Natural killer cell (primary cell): ENCODE data around the gene CRTAP. TPM values are rescaled to one million over a fixed set of nuclear protein-coding genes. Genes with fewer than 3 reads are reported as not detected.
"Not testable (repeated sequence)": the region's sequence is repeated elsewhere in the genome, so short reads cannot be mapped to it uniquely, and the experiment has no call there.

Source experiments
- ATAC-seq, 3 donors: fragments of 150-1000 bp in 2 of 3; fragments of 200-7000 bp in 1 of 3; cut with Tn5 transposase; 1 replicate in 1 of 3; 2 replicates in 2 of 3; pipeline ENCODE4 v1.10.0; 2021; ENCODE audit warnings: mild to moderate bottlenecking in 2 of 3, moderate library complexity in 2 of 3
- DNase-seq, 2 donors: peaks; one replicate each; pipeline versions ENCODE4 v3.0.0 to v3.0.0-alpha.2; 2013 to 2021; ENCODE audit warnings: mixed read lengths in 1 of 2
- H3K27ac ChIP-seq: one replicate; pipeline ENCODE4 v1.5.1; 2013; ENCODE audit warnings: mild to moderate bottlenecking, low read length
- H3K27me3 ChIP-seq: one replicate; pipeline ENCODE4 v1.6.1; 2013; ENCODE audit warnings: low read length; ENCODE audit not compliant: control insufficient read depth, insufficient read depth
- H3K36me3 ChIP-seq: one replicate; pipeline ENCODE4 v1.6.1; 2013; ENCODE audit warnings: low read length; ENCODE audit not compliant: control insufficient read depth, insufficient read depth
- H3K4me1 ChIP-seq: one replicate; pipeline ENCODE4 v1.6.1; 2013; ENCODE audit warnings: low read length; ENCODE audit not compliant: control insufficient read depth, insufficient read depth
- H3K4me3 ChIP-seq: one replicate; pipeline ENCODE4 v1.5.1; 2013; ENCODE audit warnings: low read length
- H3K9me3 ChIP-seq: one replicate; pipeline ENCODE4 v1.6.1; 2013; ENCODE audit warnings: low read length; ENCODE audit not compliant: control insufficient read depth, insufficient read depth
- H3K27ac Mint-ChIP-seq, 2 donors: one replicate each; pipeline ENCODE4 v1.8.0; 2022; ENCODE audit warnings: mild to moderate bottlenecking in 2 of 2, mixed read lengths in 2 of 2, moderate library complexity in 1 of 2
- H3K27me3 Mint-ChIP-seq, 2 donors: one replicate each; pipeline ENCODE4 v1.8.0; 2022; ENCODE audit warnings: low read depth in 2 of 2, mixed read lengths in 2 of 2
- H3K36me3 Mint-ChIP-seq: one replicate; pipeline ENCODE4 v1.8.0; 2022; ENCODE audit warnings: mixed read lengths
- H3K4me1 Mint-ChIP-seq, 2 donors: one replicate each; pipeline ENCODE4 v1.8.0; 2022; ENCODE audit warnings: mixed read lengths in 2 of 2
- H3K4me3 Mint-ChIP-seq: one replicate; pipeline ENCODE4 v1.8.0; 2022; ENCODE audit warnings: mild to moderate bottlenecking, moderate library complexity, mixed read lengths
- H3K9me3 Mint-ChIP-seq, 2 donors: one replicate each; pipeline ENCODE4 v1.8.0; 2022; ENCODE audit warnings: mixed read lengths in 2 of 2
- CTCF ChIP-seq: fragments of 200-600 bp; IDR thresholded peaks from one replicate; pipeline ENCODE4 v1.8.0; 2022; ENCODE audit warnings: antibody characterized with exemption
- WGBS: methylation state at CpG from one replicate; pipeline ENCODE4 v1.1.7; 2013; ENCODE audit warnings: missing lambda C conversion rate; ENCODE audit not compliant: insufficient coverage; 5-methylcytosine and 5-hydroxymethylcytosine counted together
- intact Hi-C: fragments of 100-400 bp; cut with micrococcal nuclease; formaldehyde crosslinking; loops from one replicate; pipeline ENCODE4 v1.14.2; 2022
- total RNA-seq, 4 donors: library from RNA; stranded (reverse); fragments of 120-200 nt in 1 of 4; gene quantifications; one replicate each; pipeline versions ENCODE4 v1.2.3 to v1.2.4, GENCODE V29; 2013 to 2022

Gene CRTAP
- total RNA-seq, 3 donors from 2014 or later (not counting 1 experiment from before 2014, with no cell fraction given) = 32.4 to 38.2 (median 37.9) TPM

- H3K27ac Mint-ChIP-seq = no peak overlapping the region
- Histone ChIP-seq H3K27me3 (no peaks in the 10 kb centered on the region), H3K9me3 (no peaks in the 10 kb centered on the region), H3K4me1 (peaks cover 2% of the 10 kb centered on the region), H3K27ac (no peak overlapping the region), H3K36me3 (peaks cover 5% of the 10 kb centered on the region), H3K4me3 (no peak overlapping the region)
- no peak overlapping the region for H3K4me3 Mint-ChIP-seq
- ATAC-seq (no peak), DNase-seq (no peak)
- no peaks in the 10 kb centered on the region for H3K27me3 Mint-ChIP-seq
- no peak for TF ChIP-seq CTCF
- H3K36me3 Mint-ChIP-seq = no peaks in the 10 kb centered on the region
- no peaks in the 10 kb centered on the region for H3K9me3 Mint-ChIP-seq
- 95% methylated on average over 4 of the region's 6 CpGs for WGBS
- H3K4me1 Mint-ChIP-seq = peaks cover 13 to 30% of the 10 kb centered on the region in 2 donors
- intact Hi-C loops = no loop called here
Measured at GRCh38 chr3:33075995-33076394, 37.8 kb upstream of the CRTAP start.

- Histone ChIP-seq H3K4me1 (peaks cover 10% of the 10 kb centered on the region), H3K27me3 (no peaks in the 10 kb centered on the region), H3K4me3 (no peak overlapping the region), H3K9me3 (no peaks in the 10 kb centered on the region), H3K27ac (no peak overlapping the region), H3K36me3 (peaks cover 2% of the 10 kb centered on the region)
- Mint-ChIP-seq H3K27me3 (no peaks in the 10 kb centered on the region), H3K9me3 (no peaks in the 10 kb centered on the region), H3K4me3 (no peak overlapping the region), H3K4me1 (peaks cover 22 to 32% of the 10 kb centered on the region in 2 donors), H3K36me3 (no peaks in the 10 kb centered on the region), H3K27ac (no peak overlapping the region)
- intact Hi-C loops = no loop called here
- no peak for TF ChIP-seq CTCF
- DNase-seq (no peak), ATAC-seq (no peak)
- WGBS = 94% methylated on average over 8 of the region's 8 CpGs
Measured at GRCh38 chr3:33076952-33077351, 36.9 kb upstream of the CRTAP start.

- peaks cover 31 to 38% of the 10 kb centered on the region in 2 donors for H3K4me1 Mint-ChIP-seq
- Histone ChIP-seq H3K36me3 (no peaks in the 10 kb centered on the region), H3K4me3 (no peak overlapping the region), H3K4me1 (peaks cover 12% of the 10 kb centered on the region), H3K27me3 (no peaks in the 10 kb centered on the region), H3K27ac (no peak overlapping the region), H3K9me3 (no peaks in the 10 kb centered on the region)
- WGBS = 96% methylated on average over 2 of the region's 2 CpGs
- no peak overlapping the region for H3K4me3 Mint-ChIP-seq
- DNase-seq (no peak), ATAC-seq (no peak)
- H3K36me3 Mint-ChIP-seq = no peaks in the 10 kb centered on the region
- no peak for TF ChIP-seq CTCF
- no peaks in the 10 kb centered on the region for H3K9me3 Mint-ChIP-seq
- intact Hi-C loops = no loop called here
- no peaks in the 10 kb centered on the region for H3K27me3 Mint-ChIP-seq
- H3K27ac Mint-ChIP-seq = no peak overlapping the region
Measured at GRCh38 chr3:33077976-33078375, 35.8 kb upstream of the CRTAP start.

- 89% methylated on average over 5 of the region's 6 CpGs for WGBS
- H3K4me1 ChIP-seq, H3K9me3 ChIP-seq, H3K36me3 ChIP-seq, H3K36me3 Mint-ChIP-seq, H3K27me3 ChIP-seq, H3K4me3 ChIP-seq, H3K27ac Mint-ChIP-seq, DNase-seq, H3K27ac ChIP-seq, intact Hi-C loops, H3K27me3 Mint-ChIP-seq, H3K4me3 Mint-ChIP-seq, ATAC-seq, H3K9me3 Mint-ChIP-seq: not testable (repeated sequence)
- peaks cover 26 to 34% of the 10 kb centered on the region in 2 donors for H3K4me1 Mint-ChIP-seq
Measured at GRCh38 chr3:33079813-33080212, 34.0 kb upstream of the CRTAP start.
